ENCODE data around the gene C3orf18.

- TF ChIP-seq POLR2AphosphoS5 (IDR thresholded peaks at IDR 0.05) (no peak), CTCF (IDR thresholded peaks at IDR 0.05) (no peak)
These were observed 30.9 kb downstream of the C3orf18 start for GRCh38 chr3:50536471-50537180.
